Left renal cortex interstitium (tissue), 4 donors: Measurements from ENCODE around the gene GALNT12. TPM values are rescaled to one million over a fixed set of nuclear protein-coding genes. Genes with fewer than 3 reads are reported as not detected.

Source experiments
- DNase-seq, 4 donors: peaks; one replicate each; pipeline ENCODE4 v3.0.0-alpha.2; 2013; ENCODE audit warnings: low read depth in 4 of 4, low spot score in 2 of 4, missing footprints in 1 of 4
- polyA plus RNA-seq, 4 donors: library from polyadenylated mRNA; unstranded; fragments of 120-200 nt; gene quantifications; one replicate each; pipeline ENCODE4 v1.2.1, GENCODE V29; 2013; ENCODE audit not compliant: insufficient read length in 4 of 4

GALNT12 gene
- polyA plus RNA-seq, 4 donors = 7.7 to 11.2 (median 8.9) TPM

DNA sequence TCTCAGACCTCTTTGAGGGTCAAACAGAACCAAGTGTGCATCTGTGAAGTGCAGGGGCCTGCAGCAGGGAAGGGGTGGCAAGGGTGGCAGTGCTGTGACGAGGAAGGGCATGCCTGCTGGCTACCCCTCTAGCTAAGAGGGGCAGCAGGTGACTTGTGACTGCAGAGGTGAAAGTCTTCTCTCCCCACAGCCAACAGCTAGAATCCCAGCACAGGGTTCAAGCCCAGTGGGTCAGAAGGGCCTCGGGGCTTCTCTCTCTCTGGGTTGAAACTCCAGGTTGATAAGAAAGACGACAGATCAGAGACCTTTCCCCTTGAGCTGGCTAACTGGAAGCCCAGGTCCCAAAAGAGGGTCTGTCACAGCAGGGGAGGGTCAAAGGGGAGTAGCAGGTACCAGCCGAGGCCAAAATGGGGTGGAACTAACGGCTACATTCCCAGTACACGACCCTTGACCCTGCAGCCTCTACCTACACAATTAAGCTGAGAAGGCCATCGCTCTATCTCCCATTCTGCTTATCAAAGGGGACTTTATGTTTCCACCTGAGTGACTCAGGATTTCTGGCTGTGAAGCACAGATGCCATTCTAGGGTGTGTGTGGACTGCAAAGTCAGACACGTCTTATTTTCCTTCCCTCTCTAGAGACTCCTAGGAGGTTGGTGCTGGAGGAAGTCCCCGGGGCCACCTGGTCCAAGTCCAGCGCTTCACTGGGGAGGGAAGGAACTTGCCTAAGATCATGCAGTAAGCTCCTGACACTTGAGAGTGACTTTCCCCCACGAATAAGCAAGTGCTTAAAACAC is 25.7 kb upstream of the GALNT12 start:
- DNase-seq = no peak

DNA sequence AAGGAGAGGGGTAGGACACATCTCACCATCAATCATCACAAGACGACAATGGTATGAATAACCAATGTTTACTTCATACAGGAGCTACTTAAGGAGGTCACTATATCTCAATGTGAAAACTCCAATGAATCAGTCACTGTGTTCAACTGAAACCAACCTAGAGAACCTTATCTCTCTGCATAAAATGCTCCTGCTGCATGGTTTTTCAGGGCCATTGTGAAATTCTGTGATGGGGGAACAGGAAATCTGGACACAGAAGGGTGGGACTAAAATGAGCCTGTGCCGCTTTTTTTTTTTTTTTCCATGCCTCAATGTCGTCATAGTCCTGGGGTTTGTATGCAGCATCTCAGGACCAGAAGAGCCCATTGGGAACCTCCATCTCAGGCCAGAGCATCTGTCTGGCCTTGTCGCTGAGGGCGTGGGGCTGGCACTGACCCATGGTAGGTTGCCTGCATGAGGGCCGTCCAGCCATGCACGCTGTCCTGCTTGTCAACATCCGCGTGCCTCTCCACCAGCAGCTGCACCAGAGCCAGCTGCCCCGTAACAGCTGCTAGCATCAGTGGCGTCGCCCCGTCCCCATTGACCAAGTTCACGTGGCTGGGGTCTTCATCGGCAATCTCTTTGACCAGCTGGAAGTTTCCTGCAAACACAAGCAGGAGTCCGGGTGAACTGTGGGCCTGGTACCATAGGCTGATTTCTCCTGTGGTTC is 23.8 kb upstream of the GALNT12 start:
- no peak for DNase-seq

DNA sequence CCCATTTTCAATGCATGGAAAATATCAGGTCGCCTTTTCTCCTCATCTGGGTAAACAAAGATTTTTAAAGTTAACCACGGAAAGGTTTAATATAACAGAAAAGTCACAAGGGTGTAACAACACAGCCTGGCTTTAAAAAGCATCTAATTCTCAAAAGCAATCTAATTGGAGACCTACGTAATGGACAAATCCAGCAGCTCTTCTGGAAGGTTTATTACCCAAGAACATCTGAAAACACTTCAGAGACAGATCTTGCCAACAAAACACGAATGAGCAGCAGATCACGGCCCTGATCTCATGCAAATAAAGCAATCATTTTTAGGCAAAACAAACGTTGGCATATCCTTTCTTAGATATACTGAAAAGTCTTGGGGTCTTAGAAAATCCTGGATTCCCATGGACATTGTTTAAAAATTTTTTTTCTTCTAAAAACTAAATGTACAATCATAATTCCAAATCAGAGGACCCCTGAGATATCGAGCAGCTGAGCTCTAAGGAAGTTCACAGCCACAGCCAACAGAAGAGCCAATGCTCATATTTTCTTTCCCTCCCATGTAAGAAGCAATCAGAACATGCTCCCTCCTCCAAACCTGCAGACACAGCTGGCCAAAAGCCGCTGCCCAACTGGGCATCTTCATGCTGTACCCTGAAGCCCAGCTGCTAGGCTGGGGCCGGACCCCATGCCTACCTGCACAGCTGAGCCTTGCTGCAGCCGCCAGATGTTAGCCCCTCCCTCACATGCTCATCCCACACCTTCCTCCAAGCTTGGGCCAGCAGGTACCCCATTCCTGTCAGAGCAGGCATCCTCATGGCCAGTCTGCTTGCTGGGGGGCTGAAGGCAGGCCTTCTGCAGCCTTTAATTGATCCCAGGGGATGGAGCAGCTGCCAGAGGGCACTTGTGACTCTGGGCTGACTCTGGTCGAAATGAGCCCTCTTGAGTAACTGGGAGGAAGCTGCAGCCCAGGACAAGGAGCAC is 22.4 kb upstream of the GALNT12 start:
- DNase-seq = no peak

DNA sequence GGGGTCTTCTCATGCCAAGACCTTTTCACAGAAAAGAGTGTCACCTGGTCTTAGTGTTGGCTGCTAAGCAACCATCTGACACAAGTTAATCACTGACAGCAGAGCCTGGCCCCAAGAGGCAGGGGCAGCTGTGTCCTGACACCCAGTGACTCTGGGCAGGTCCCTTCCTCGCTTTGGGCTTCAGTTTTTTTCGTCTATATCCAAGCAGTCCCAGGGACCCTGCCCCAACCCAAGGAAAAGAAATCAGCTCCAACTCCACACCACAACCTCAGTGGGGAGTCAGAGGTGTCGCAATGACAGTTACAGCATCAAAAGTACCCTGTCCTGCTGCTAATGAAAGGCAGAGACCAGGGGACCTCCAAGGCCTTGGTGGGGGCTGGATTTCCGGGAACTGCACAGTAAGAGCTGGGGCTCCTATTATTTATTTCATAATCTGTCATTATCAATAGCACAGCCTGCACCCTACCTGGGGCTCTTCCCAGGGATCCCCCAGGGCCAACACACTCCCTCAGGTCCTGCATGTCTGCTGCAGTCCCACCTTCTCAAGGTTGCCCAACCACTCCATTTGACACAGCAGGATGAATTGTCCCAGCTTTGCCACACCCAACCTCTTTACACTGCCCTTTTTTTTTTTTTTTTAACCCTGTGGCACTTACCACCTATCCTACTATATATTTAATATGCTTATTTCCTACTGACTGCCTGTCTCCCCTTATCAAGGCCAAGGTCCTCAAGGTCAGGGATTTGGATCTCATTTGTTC is 20.5 kb upstream of the GALNT12 start:
- no peak for DNase-seq

DNA sequence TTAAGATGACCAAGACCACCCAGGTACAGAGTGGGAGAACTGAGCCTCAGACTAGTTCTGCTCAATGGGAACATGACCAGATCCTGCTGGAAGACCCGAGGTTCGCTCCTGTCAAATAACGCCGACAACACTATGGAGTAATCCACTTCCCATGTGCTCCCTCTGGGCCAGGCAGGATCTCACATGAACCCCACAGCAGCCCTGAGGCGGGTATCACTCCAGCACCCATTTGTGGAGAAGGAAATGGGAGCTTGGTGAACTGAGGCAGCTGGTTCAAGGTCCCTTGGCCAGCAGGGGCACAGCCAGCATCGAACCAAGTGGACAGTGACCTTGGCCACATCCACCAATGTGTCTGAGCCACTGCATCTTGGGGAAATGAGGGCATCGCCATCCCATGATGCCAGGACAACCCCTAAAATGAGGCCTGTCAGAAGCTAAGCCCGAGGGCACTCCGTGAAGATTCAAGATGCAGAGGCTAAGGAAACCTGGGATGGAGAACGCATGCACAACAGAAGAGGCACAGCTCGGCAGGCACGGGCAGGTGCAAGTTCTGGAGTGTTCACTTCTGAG is 19.6 kb upstream of the GALNT12 start:
- DNase-seq = no peak

GRCh38 chr9:98789483-98790133 is 17.9 kb upstream of the GALNT12 start:
- no peak for DNase-seq

- DNase-seq = no peak
Observed at GRCh38 chr9:98790134-98790841, 17.2 kb upstream of the GALNT12 start.

DNA sequence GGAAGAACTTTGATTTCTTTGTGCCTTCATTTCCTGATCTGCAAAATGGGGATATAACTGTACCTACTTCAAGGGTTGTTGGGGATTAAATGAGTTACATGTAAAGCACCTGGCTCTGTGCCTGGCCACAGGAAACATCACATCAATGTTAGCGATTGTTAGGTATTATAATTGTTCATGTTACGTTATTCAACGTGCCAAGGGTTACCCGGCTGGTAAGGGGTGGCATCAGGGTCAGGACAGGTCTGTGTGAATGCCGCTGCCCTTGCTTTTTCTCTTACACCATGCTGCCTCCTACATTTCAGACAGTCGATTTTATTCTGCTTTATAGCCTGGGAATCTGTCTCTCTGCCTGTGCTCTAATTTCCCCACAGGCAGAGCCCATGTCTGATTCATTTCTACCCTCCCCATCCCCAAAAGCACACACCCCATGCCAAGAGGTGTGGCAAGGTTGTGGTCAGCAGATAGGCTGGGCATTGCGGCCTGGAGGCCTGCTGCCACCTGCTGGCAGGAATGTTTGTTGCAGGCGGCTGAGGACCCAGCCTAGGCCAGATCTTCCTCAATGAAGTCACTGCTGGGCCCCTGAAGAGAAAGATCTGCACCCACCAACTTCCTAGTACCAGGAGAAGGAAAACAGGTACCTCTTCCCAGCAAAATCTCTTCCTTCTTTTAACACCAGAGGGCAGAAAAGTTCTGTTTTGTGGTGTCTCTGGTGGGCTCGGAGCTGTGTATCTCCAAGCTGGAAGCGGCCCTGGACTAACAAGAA is 16.4 kb upstream of the GALNT12 start:
- DNase-seq = peak; percentile 56 to 80 (median 72)

GRCh38 chr9:98791608-98792490 is 15.6 kb upstream of the GALNT12 start:
- peak in 1 of 4 donors; percentile 44 for DNase-seq

DNA sequence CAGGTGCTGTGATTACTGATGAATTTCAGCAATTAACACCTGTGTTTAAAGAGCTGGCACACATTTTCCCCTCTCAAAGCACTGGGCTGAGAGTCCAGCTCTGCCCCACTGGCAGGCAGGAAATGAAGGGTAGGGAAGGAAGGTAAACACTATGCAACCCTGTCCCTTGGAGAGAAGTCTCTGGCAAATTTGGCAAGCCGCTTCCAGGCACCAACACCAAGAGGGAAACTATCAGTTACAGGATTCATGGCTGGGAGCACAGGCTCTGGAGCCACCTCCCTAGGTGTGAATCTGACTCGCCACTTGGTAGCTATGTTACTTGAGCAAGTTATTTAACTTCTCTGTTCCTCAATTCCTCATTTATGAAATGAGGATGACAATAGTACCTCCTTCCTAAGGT is 14.4 kb upstream of the GALNT12 start:
- no peak for DNase-seq

DNA sequence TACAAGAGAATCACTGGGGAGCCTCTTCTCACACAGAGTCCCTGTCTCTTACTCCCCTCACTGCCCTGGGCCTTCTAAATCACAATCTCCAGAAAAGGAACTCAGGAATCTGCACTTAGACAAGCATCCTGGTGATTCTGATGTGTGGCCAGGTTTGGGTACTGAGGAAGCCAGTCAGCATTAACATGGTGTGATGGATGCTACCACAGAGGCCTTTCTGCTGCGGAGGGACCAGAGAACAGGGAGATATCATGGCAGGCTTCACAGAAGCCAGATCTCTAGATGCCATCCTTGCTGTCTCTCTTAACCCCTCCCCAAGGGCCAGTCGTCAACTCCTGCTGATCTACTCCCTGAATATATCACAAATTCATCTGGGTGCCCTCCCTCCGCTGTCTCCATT is 12.7 kb upstream of the GALNT12 start:
- DNase-seq = no peak

- no peak for DNase-seq
Observed at GRCh38 chr9:98795295-98795955, 12.0 kb upstream of the GALNT12 start.

DNA sequence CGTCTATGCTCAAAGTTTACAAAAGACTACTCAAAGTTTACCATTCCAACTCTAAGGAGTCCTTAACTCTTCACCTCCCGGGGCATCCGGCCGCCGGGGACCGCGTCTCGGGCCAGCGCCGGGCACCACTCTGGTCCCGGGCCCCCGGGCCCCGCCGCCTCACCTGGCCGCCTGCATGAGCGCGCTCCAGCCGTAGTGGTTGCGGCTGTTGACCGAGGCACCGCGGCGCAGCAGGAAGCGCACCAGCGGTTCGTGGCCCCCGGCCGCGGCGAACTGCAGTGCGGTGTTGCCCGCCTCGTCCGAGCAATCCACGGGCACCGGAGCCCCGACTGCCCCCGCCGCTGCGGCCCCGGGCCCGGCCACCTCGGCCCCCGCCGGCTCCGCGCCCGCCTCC is 11.5 kb upstream of the GALNT12 start:
- DNase-seq = no peak

DNA sequence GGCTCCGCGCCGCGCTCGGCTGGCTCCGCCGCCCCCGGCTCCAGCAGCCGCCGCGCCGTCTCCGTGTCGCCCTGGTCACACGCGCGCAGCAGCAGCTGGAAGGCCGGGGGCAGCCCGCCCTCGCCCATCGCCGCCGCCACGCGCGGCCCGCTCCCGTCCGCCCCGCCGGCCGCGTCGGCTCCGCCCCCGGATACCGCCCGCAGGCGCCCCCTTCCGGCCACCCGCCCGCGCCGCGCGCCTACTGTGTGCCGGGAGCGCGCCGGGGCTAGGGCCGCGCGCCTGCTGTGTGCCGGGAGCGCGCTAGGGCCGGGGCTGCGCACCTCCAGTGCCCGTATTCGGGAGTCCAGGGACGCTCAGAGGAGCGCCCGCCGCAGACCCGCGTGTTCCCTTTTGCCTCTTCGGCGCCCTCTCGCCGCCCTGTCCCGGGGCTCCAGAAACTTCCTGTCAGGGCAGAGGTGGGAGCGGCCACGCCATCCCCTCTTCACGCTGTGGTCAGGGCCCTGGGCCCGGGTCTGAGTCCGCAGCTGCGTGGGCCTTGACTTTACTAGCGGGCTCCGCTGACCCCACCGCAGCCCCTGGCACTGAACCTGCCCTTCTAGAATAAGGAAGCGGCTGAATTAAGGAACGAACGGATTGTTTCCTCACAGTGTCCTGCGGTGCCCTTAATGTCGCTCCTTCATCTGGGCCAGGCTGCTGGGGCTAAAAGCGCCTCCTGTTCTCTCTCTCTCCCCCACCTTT is 10.9 kb upstream of the GALNT12 start, which contains the start of gene ANKS6:
ANKS6 (minus strand) TSS at position 192 of the 738 bp plus-strand sequence; CDS start at position 128, 64 bp downstream.
- peak in 3 of 4 donors; percentile 51 to 71 (median 61) for DNase-seq

DNA sequence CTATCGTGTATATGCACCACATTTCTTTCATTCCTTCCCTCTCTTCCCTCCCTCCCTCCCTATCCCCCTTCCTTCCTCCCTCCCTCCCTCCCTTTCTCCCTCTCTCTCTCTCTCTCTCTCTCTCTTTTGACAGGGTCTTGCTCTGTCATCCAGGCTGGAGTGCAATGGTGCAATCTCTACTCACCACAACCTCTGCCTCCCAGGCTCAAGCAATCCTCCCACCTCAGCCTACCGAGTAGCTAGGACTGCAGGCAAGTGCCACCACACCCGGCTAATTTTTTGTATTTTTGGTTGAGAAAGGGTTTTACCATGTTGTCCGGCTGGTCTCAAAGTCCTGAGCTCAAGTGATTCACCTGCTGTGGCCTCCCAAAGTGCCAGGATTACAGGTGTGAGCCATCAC is 10.0 kb upstream of the GALNT12 start:
- no peak for DNase-seq

GRCh38 chr9:98798254-98798653 is 9.2 kb upstream of the GALNT12 start:
- no peak for DNase-seq
